Right atrium auricular region (tissue), 2 donors: ENCODE measurements around the gene ITGB8. TPM values are rescaled to one million over a fixed set of nuclear protein-coding genes. Genes with fewer than 3 reads are reported as not detected.

Experiments
- DNase-seq: peaks from one replicate; pipeline ENCODE4 v3.0.0-alpha.2; 2019; ENCODE audit warnings: low spot score
- H3K27ac ChIP-seq, 2 donors: fragments of 200-600 bp; sonication (generic); 1 replicate in 1 of 2; 2 replicates in 1 of 2; pipeline ENCODE4 v1.5.1; 2016 to 2019
- H3K27me3 ChIP-seq, 2 donors: fragments of 200-600 bp; sonication (generic); one replicate each; pipeline versions ENCODE4 v1.5.1 to v1.6.0; 2017 to 2019
- H3K36me3 ChIP-seq: fragments of 200-600 bp; sonication (generic); one replicate; pipeline ENCODE4 v1.5.1; 2016
- H3K4me1 ChIP-seq, 2 donors: fragments of 200-600 bp; sonication (generic); one replicate each; pipeline versions ENCODE4 v1.5.1 to v1.6.0; 2017 to 2019
- H3K4me3 ChIP-seq, 2 donors: fragments of 200-600 bp; sonication (generic); 1 replicate in 1 of 2; 2 replicates in 1 of 2; pipeline ENCODE4 v1.5.1; 2017 to 2019; ENCODE audit warnings: mild to moderate bottlenecking in 1 of 2, moderate library complexity in 1 of 2
- H3K9me3 ChIP-seq, 2 donors: fragments of 200-600 bp; sonication (generic); one replicate each; pipeline ENCODE4 v1.5.1; 2019
- CTCF ChIP-seq, 2 donors: fragments of 200-600 bp; sonication (generic); IDR thresholded peaks; one replicate each; pipeline ENCODE4 v1.5.1; 2019; ENCODE audit warnings: antibody characterized with exemption in 2 of 2
- total RNA-seq, 2 donors: library from RNA; depleted of rRNA; stranded (reverse); fragments of >200 nt; gene quantifications; one replicate each; pipeline ENCODE4 v1.1.0, GENCODE V29; 2016

Gene ITGB8
- total RNA-seq, 2 donors from 2014 or later = 4.9 to 8.6 TPM

- Histone ChIP-seq H3K27me3 (no peaks in the 10 kb centered on the region), H3K36me3 (no peaks in the 10 kb centered on the region), H3K4me3 (no peak overlapping the region), H3K9me3 (no peaks in the 10 kb centered on the region), H3K4me1 (no peaks in the 10 kb centered on the region), H3K27ac (no peak overlapping the region)
- no peak for DNase-seq
- TF ChIP-seq CTCF (IDR thresholded peaks at IDR 0.05) = no peak
These were observed 62.4 kb downstream of the ITGB8 start for GRCh38 chr7:20393021-20393610.

- Histone ChIP-seq H3K27me3 (no peaks in the 10 kb centered on the region), H3K4me3 (no peak overlapping the region), H3K27ac (no peak overlapping the region), H3K36me3 (no peaks in the 10 kb centered on the region), H3K9me3 (no peaks in the 10 kb centered on the region), H3K4me1 (no peaks in the 10 kb centered on the region)
- DNase-seq = no peak
- TF ChIP-seq CTCF (IDR thresholded peaks at IDR 0.05) = no peak
These were observed 62.9 kb downstream of the ITGB8 start for GRCh38 chr7:20393616-20394015.

GRCh38 chr7:20394284-20394683 is 63.6 kb downstream of the ITGB8 start:
- no peak overlapping the region for H3K4me3 ChIP-seq
- TF ChIP-seq CTCF (IDR thresholded peaks at IDR 0.05) = no peak
- no peaks in the 10 kb centered on the region for H3K27me3 ChIP-seq
- no peak overlapping the region for H3K27ac ChIP-seq
- H3K36me3 ChIP-seq = no peaks in the 10 kb centered on the region
- DNase-seq = no peak
- H3K4me1 ChIP-seq = no peaks in the 10 kb centered on the region
- H3K9me3 ChIP-seq = no peaks in the 10 kb centered on the region

- no peak overlapping the region for H3K4me3 ChIP-seq
- no peaks in the 10 kb centered on the region for H3K36me3 ChIP-seq
- no peak for DNase-seq
- H3K27me3 ChIP-seq = no peaks in the 10 kb centered on the region
- no peaks in the 10 kb centered on the region for H3K9me3 ChIP-seq
- no peak overlapping the region for H3K27ac ChIP-seq
- TF ChIP-seq CTCF (IDR thresholded peaks at IDR 0.05) = no peak
- H3K4me1 ChIP-seq = no peaks in the 10 kb centered on the region
These were observed 64.4 kb downstream of the ITGB8 start for GRCh38 chr7:20395104-20395503.

GRCh38 chr7:20395511-20395910 is 64.8 kb downstream of the ITGB8 start:
- no peaks in the 10 kb centered on the region for H3K27me3 ChIP-seq
- DNase-seq = no peak
- no peak overlapping the region for H3K4me3 ChIP-seq
- H3K27ac ChIP-seq = no peak overlapping the region
- H3K36me3 ChIP-seq = no peaks in the 10 kb centered on the region
- H3K9me3 ChIP-seq = no peaks in the 10 kb centered on the region
- TF ChIP-seq CTCF (IDR thresholded peaks at IDR 0.05) = no peak
- H3K4me1 ChIP-seq = no peaks in the 10 kb centered on the region

- TF ChIP-seq CTCF (IDR thresholded peaks at IDR 0.05) = no peak
- Histone ChIP-seq H3K4me1 (no peaks in the 10 kb centered on the region), H3K27ac (no peak overlapping the region), H3K9me3 (no peaks in the 10 kb centered on the region), H3K36me3 (no peaks in the 10 kb centered on the region), H3K27me3 (no peaks in the 10 kb centered on the region), H3K4me3 (no peak overlapping the region)
- no peak for DNase-seq
These were observed 68.8 kb downstream of the ITGB8 start for GRCh38 chr7:20399521-20399920.
